IPS-15b (cell line): ENCODE measurements around the gene PXDN.
"Not testable (repeated sequence)": the region's sequence is repeated elsewhere in the genome, so short reads cannot be mapped to it uniquely, and the experiment has no call there.

ENCODE experiments used
- H3K27me3 ChIP-seq: one replicate; pipeline ENCODE4 v1.6.1; 2013; ENCODE audit warnings: low read length; ENCODE audit not compliant: control insufficient read depth, insufficient read depth
- H3K36me3 ChIP-seq: one replicate; pipeline ENCODE4 v1.6.1; 2013; ENCODE audit warnings: low read length; ENCODE audit not compliant: control insufficient read depth, insufficient read depth
- H3K4me1 ChIP-seq: one replicate; pipeline ENCODE4 v1.6.1; 2013; ENCODE audit warnings: mild to moderate bottlenecking, low read length; ENCODE audit not compliant: control insufficient read depth, insufficient read depth
- H3K4me3 ChIP-seq: one replicate; pipeline ENCODE4 v1.5.1; 2013; ENCODE audit warnings: low read depth, low read length
- H3K9ac ChIP-seq: one replicate; pipeline ENCODE4 v1.6.1; 2013; ENCODE audit warnings: low read depth, mild to moderate bottlenecking, low read length
- H3K9me3 ChIP-seq: one replicate; pipeline ENCODE4 v1.6.1; 2013; ENCODE audit warnings: mild to moderate bottlenecking, low read length; ENCODE audit not compliant: control insufficient read depth, insufficient read depth

PXDN gene

GRCh38 chr2:1686784-1687105 is 57.6 kb downstream of the PXDN start:
- Histone ChIP-seq H3K9ac (no peak overlapping the region), H3K36me3 (no peaks in the 10 kb centered on the region), H3K4me1 (no peaks in the 10 kb centered on the region), H3K9me3 (no peaks in the 10 kb centered on the region), H3K4me3 (no peak overlapping the region), H3K27me3 (no peaks in the 10 kb centered on the region)

GRCh38 chr2:1685957-1686783 is 58.1 kb downstream of the PXDN start:
- no peak overlapping the region for H3K9ac ChIP-seq
- H3K4me1 ChIP-seq, result no peaks in the 10 kb centered on the region
- no peaks in the 10 kb centered on the region for H3K27me3 ChIP-seq
- no peaks in the 10 kb centered on the region for H3K36me3 ChIP-seq
- no peak overlapping the region for H3K4me3 ChIP-seq
- H3K9me3 ChIP-seq, result no peaks in the 10 kb centered on the region

GRCh38 chr2:1685078-1685956 is 59.0 kb downstream of the PXDN start:
- no peak overlapping the region for H3K9ac ChIP-seq
- no peaks in the 10 kb centered on the region for H3K27me3 ChIP-seq
- peaks cover under 1% of the 10 kb centered on the region for H3K36me3 ChIP-seq
- H3K9me3 ChIP-seq, result no peaks in the 10 kb centered on the region
- H3K4me3 ChIP-seq, result no peak overlapping the region
- H3K4me1 ChIP-seq, result no peaks in the 10 kb centered on the region

GRCh38 chr2:1683297-1683696 is 61.0 kb downstream of the PXDN start:
- no peaks in the 10 kb centered on the region for H3K27me3 ChIP-seq
- peaks cover 14% of the 10 kb centered on the region for H3K36me3 ChIP-seq
- no peaks in the 10 kb centered on the region for H3K9me3 ChIP-seq
- no peaks in the 10 kb centered on the region for H3K4me1 ChIP-seq
- no peak overlapping the region for H3K4me3 ChIP-seq
- no peak overlapping the region for H3K9ac ChIP-seq

GRCh38 chr2:1682181-1682440 is 62.2 kb downstream of the PXDN start:
- Histone ChIP-seq H3K36me3 (peaks cover 20% of the 10 kb centered on the region), H3K9ac (no peak overlapping the region), H3K27me3 (no peaks in the 10 kb centered on the region), H3K4me1 (no peaks in the 10 kb centered on the region), H3K9me3 (no peaks in the 10 kb centered on the region), H3K4me3 (no peak overlapping the region)

- Histone ChIP-seq H3K36me3 (peaks cover 20% of the 10 kb centered on the region), H3K4me3 (no peak overlapping the region), H3K9ac (no peak overlapping the region), H3K4me1 (no peaks in the 10 kb centered on the region), H3K9me3 (no peaks in the 10 kb centered on the region), H3K27me3 (no peaks in the 10 kb centered on the region)
These were observed 62.8 kb downstream of the PXDN start for GRCh38 chr2:1681323-1682180.

- H3K4me3 ChIP-seq, result no peak overlapping the region
- no peaks in the 10 kb centered on the region for H3K9me3 ChIP-seq
- peaks cover 20% of the 10 kb centered on the region for H3K36me3 ChIP-seq
- H3K4me1 ChIP-seq, result no peaks in the 10 kb centered on the region
- no peaks in the 10 kb centered on the region for H3K27me3 ChIP-seq
- H3K9ac ChIP-seq, result no peak overlapping the region
These were observed 63.3 kb downstream of the PXDN start for GRCh38 chr2:1681017-1681318.

- H3K36me3 ChIP-seq, result peaks cover 20% of the 10 kb centered on the region
- H3K9ac ChIP-seq, result no peak overlapping the region
These were observed 63.9 kb downstream of the PXDN start for GRCh38 chr2:1680222-1681016.

GRCh38 chr2:1679488-1680039 is 64.8 kb downstream of the PXDN start:
- H3K4me1 ChIP-seq, H3K9ac ChIP-seq, H3K9me3 ChIP-seq, H3K27me3 ChIP-seq, H3K4me3 ChIP-seq: not testable (repeated sequence)
- peaks cover 25% of the 10 kb centered on the region for H3K36me3 ChIP-seq

More at GRCh38 chr2:1680222-1681016, 63.9 kb downstream of the PXDN start:
- H3K4me1 ChIP-seq, result no peaks in the 10 kb centered on the region
- no peaks in the 10 kb centered on the region for H3K9me3 ChIP-seq
- H3K4me3 ChIP-seq, result no peak overlapping the region
- no peaks in the 10 kb centered on the region for H3K27me3 ChIP-seq

- peaks cover 25% of the 10 kb centered on the region for H3K36me3 ChIP-seq
- H3K4me1 ChIP-seq, H3K9ac ChIP-seq, H3K9me3 ChIP-seq, H3K4me3 ChIP-seq, H3K27me3 ChIP-seq: not testable (repeated sequence)
These were observed 65.2 kb downstream of the PXDN start for GRCh38 chr2:1679065-1679464.

GRCh38 chr2:1678609-1679008 is 65.7 kb downstream of the PXDN start:
- Histone ChIP-seq H3K36me3 (peaks cover 25% of the 10 kb centered on the region), H3K4me1 (no peaks in the 10 kb centered on the region), H3K4me3 (no peak overlapping the region), H3K27me3 (no peaks in the 10 kb centered on the region), H3K9ac (no peak overlapping the region), H3K9me3 (no peaks in the 10 kb centered on the region)
